IPS DF 4.7 (cell line): ENCODE data around the gene TMA7.
"Not testable (repeated sequence)": the region's sequence is repeated elsewhere in the genome, so short reads cannot be mapped to it uniquely, and the experiment has no call there.

ENCODE experiments used
- DNase-seq: peaks from one replicate; pipeline ENCODE4 v3.0.0-alpha.2; 2013; ENCODE audit warnings: low spot score; ENCODE audit errors: extremely low read depth

TMA7 gene

DNA sequence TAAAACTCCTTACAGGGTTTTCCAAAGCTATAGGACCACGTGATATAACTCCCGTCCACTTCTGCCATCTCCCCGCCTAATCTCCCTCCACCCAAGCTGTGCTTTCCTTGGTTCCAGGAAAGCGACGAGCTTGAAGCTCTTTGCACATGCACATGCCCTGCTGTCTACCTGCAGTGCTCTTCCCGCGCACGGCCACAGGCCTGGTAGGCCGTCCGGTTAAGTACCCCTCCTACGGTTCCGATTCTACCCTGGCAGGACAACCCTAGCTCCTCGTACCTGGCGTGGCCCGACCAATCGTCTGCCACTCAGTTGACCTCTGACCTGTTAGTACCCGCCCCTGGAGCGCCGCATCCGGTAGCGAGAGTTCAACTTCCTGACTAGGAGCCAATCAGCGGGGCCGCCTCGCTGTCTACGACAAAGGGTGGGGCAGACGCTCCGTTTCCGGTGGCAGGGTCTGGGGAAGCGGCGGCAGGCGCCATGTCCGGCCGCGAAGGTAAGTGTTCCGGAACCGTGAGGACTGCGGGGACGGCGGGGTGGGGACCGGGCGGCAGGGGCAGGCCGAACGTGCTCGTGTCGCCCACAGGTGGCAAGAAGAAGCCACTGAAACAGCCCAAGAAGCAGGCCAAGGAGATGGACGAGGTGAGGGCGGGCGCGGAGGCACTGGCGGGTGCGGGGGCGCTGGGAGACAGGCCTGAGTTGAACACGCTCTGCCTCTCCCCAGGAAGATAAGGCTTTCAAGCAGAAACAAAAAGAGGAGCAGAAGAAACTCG is at the start of gene TMA7, which contains the start of gene CCDC51:
Gene TMA7, plus strand, starts transcription at position 438 of the 770 bp plus-strand sequence. Its CDS starts 40 bp downstream, at position 478.
Gene CCDC51, minus strand, starts transcription at position 300 of the 770 bp plus-strand sequence. CDS start 4,991 bp downstream, outside the sequence.
- peak; percentile 96 for DNase-seq

DNA sequence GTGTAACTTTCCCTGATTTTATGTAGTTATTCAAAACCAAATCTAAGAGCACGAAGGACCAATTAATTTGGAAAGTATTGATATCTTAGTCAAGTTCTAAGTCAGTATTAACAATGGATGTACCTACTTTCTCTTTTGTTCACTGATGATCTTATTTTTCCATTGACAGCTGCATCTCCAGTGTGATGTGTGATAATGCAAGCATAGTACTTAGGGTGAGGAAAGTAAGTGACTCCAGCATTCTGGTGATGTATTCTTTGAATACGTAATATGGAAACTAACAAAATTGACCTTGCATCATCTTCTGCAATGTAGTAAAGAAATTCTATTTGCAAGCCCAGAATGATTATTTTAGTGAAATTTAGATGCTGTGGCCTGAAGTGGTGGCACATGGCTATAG is 45.7 kb upstream of the TMA7 start:
- no peak for DNase-seq

DNA sequence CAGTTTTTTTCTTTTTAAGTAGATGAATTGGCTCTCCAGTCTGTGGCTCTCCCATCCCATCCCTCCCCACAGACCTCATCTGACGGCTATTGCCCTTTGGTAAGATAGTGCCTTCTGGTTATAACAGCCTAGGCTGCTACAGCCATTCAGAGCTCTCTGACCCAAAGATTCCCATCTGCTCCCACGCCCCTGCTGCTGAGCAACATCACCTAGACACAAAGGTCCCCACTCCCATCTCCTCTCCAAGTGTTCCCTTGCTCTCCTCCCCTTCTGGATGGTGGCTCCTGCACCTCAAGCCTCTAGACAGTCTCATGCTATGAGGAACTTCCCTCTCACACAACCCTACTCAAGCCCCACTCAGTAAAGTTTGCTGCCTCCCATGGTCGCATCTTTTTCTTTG is 44.3 kb upstream of the TMA7 start:
- DNase-seq = no peak

DNA sequence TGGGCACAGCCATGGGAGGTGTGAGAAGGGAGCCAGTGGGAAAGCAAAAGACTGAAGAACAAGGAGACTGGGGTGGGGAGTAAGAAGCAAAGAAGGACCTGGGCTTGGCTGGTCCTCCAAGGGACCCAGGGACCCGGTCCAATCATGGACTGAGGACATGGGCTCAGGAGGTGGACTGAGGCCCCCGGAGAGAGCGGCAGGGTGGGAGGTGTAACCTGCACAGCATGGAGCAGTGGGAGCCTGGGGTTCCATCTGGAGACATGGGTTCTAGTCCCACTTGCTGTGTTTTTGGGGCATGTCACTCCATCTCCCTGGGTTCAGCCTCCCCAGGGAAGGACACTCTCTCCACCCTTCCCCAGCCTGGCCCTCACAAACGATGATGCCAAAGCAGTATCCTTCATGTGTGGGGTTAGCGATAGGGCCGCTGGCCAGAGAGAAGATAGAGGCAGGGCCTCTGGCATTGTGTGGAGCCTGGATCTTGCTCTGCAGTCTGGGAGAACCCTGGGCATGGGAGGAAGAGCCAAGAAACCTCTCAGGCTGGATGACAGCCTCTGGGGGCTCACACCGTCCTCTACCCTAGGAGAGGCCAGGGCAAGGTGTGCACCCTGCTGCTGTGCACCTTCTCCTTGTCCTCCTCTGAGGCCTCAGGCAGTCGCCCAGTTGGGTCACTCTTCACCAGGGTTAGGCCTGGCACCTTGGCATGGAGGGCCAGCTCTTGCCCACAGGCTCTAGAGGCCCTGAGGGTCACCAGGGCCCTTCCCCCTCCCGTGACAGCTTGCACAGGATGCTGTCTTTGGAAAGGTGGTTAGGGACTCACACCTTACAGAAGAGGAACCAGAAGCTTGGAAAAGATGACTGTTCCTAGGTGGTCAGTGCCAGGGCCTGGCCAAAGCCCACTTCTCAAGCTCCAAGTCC is 42.0 kb upstream of the TMA7 start:
- no peak for DNase-seq

DNA sequence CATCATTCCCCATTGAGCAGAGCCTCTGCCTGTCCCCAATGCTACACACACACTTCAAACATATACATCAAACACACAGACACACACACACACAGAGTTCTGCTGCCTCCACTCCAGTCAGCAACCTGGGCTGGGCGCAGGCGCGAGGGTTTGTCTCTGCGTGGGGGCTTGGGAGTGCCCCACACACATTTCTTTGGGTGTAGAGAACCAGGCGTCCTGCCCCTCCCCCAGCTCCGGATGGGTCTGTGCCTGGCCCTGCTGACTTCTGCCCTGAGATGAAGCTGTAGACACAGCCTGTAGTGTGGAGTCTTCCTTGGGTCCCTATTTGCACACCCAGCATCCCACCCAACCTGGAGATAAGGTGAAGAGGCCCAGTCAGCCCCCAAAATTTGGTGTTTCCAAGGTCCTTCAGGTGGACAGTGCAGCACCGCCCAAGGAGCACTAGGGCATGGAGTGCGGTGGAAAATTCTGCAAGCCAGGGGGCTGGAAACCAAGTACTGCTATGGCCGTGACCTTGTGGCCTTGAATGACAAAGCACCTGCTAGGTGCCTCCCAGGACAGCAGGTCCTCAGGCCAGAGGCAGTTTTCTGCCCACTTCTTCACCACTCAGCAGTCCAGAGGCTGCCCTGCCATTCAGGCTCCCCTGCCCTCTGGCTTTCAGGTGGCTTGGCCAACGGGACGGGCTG is 41.2 kb upstream of the TMA7 start:
- no peak for DNase-seq

DNA sequence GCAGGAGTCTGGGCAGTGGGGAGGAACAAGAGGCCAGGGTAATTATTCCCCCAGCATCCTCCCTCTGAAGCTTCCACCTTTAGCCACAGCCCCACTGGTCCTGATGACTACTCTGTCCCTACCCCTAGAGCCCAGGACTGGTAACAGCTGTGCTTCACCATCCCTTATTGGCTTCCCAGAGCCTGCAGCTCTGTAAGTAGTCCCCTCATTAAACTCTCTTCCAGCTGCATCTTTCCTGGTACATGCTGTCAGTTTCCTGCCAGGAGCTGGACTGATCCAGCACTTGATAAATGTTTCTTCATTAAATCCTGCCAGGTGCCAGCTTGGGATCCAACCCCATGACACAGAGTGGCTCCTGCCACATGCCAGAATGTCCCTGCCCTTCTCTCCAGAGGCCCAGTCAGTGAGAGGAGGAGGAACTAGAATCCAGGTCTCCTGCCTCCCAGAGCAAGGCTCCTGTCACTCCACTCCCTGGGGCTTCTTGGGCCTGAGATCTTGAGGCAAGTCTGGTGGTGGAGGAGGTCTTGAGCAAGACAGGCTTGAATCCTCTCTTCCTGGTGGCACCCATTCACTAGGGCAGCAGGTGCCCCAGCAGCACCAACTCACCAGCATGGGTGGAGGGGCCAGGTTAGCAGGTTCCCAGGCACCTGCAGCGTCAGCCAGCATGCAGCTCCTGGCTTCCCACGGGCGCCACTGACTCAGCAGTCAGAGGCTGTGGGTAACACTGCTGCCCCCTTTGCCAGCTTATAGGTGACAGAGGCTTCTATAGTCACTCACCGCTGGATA is 40.5 kb upstream of the TMA7 start:
- no peak for DNase-seq

DNA sequence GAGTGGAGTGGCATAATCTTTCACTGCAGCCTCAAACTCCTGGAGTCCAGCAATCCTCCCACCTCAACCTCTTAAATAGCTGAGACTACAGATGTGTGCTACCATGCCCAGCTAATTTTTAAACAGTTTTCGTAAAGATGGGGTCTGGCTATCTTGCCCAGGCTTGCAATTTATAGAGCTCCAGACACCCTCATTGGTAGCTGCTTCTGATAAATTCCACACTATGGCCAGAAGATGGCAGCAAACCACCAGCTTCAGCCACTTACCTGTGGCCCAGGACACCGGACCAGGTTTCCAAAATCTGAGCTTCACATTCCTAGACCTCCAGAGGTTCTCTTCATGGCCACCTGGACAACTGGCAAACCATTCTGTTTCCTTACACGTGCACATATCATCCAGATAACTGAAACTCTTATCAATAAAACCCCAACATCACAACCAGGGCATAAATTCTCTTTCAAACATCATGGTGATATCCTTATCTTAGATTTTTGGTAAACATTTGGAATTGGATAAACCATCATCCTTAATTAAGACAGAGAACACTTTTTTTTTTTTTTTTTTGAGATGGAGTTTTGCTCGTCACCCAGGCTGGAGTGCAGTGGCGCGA is 39.1 kb upstream of the TMA7 start:
- DNase-seq = peak; percentile 41

DNA sequence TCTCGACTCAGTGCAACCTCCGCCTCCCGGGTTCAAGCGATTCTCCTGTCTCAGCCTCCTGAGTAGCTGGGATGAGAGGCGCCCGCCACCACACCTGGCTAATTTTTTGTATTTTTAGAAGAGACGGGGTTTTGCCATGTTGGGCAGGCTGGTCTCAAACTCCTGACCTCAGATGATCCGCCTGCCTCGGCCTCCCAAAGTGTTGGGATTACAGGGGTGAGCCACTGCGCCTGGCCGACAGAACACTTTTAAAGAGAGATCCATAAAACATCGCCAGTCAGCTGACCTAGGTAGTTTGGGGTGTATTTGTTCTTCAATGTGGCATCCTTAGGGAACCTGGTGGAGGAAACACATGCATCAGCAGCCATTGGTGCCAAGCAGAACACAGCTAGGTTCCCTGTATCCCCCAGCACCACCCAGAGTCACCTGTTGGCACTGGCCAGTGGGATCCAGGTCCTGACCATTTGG is 38.6 kb upstream of the TMA7 start:
- not testable (repeated sequence) for DNase-seq

DNA sequence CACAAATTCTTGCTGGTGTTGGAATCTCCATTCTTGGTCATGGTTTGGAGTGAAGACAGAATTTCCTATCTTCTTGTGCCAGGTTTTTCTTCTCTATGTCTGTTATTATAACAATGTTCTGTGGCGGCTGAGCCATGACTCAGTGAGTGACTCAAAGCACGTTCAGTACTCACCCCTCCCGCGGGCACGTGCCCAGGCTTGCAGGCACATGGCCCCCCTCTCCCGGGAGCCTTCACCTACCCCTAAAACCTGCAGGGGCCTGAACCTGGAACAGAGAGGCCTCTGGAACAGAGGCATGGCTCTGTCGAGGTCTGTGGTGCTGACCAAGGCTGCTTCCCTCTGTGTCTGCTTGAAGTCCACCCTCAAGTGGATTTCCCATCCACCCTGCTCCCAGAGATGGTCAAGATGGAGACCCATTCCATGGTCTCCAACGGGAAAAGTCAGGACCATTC is 37.8 kb upstream of the TMA7 start:
- DNase-seq = no peak

DNA sequence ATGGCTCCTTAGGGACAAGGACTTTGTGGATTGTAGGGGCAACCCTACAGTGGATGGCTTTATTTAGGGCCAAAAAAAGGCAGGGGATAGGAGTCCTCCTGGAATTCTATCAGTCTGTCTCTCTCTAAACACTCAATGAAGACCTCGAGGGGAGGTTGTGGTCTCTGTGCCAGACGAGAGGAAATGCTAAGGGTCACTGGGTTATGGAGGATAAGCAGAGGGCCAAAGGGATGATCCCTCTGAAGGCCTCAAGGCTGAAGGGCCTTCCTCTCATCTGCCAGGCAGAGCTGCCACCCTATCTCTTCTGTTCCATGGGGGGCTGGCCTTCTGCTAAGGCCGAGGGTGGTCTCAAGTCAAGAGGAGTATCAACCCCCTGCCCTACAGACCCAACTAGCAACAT is 37.1 kb upstream of the TMA7 start:
- no peak for DNase-seq

DNA sequence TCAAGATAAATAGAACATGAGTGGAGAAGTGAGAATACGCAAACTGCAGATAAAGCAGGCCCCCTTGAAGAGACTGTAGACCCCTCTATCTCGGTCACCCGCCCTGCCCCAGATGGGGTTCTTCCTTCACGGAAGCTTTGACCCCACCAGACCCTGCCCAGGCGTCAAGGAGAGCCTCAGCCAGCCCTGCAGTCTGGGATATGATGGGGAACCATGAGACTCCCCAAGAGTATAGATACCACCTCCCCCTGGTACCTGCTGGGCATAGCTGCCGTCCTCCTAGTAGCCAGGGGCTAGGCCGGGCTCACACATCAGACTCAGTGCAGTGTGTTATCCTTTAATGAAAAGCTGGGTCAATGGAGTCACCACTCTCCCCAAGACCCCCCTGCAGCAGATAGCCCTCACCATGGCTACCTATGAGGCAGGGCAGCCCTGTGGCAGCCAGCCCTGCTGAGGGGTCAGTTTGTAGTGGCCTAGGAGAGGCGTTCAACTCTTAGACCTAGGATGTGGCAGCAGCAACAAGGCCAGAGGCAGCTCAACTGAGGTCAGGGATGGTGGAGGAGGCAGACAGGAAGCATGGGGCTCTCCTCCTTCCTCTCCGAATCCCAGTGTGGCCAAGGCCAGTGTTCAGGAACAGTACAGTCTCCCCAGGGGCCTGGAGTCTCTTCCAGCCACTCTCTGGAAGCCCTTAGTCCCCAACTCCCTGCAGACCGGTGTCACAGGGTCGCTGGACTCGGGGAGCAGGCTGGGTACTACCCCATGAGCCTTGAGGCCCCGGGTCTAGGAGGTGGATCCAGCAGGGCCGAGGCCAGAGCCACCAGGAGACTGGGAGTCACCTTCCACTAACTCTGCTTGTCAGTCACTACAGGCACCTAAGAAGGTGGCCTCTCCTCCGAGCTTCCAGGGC is 36.3 kb upstream of the TMA7 start:
- DNase-seq = no peak

DNA sequence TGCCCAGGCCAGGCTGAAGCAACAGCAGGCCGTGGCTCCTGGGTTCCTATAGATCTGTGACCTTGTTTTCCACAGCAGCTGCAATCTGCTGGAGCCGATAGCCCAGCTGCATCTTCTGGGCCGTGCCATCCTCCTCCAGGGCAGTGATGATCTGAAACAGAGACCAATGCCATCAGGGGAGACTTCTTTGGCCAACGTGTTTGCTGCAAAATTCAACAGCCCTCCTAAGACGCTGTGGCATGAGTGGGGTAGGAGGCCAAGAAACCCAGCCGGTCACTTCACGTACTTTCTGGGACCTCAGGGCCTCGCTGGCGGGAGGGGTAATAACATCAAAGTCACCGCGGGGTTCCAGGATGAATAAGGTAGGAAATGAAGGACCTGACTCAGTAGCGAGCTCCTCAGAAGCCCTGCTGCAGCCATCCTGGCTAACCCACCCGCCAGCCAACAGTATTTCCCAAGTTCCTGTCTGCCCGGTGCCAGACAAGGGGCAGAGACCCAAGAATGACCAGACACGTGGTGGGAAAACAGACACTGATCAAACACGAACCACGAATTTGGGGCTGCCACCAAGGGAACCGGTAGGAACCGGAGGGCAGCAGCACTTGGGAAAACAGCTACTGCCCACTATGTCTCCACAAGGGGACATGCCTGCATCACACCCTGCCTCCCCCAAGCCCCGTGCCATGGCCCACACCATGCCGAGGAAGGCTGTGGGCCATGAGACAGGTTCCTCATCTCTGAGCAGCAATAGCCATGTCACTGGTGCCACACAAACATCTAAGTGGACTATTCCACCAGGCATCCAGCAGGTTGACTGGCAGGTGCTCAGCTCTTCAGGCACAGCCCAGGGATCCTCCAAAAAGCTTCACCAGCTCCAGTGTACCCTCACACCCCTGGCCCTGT is 35.4 kb upstream of the TMA7 start:
- DNase-seq = no peak

DNA sequence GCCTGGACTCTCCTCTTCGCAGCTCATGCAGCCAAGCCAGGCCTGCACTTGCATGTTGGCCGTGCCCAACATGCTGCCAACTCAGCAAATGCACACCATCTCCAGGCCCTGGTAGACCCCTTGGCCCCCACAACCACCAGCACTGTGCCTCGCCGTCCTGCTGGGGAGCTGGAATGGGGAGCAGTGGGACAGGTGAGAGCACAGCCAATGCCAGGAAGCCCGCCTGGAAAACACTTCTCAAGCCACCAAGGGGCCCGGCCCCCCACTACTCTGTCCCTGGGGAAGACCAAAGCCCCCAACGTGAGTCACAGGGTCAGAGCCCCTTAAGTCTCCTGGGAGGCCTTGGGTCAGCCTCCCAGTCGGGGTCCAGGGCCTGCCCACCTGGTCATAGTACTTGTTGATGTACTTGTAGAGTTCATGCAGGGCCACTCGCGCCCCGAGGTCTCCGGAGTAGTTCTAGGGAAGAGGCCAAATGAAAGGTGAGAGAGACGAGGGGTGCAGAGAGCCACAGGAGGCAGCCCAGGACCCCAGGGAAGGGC is 34.6 kb upstream of the TMA7 start:
- no peak for DNase-seq

DNA sequence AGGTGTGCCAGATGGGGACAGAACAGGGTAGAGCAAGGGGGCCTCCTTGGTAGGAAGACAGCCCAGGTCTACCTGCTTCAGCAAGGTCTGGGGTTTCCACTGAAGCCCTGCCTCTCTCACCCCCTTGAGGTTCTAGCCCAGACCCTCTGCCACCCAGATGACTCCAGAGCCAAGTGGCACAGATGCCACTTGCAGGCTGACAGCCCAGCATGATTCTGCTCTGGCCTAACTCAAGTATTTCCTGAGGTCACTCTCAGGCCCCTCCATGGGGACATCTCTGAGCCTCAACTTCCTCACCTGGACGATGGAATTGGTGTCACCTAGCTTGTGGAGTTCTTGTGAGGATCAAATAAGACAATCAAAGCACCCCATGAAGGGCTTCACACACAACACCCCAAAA is 34.1 kb upstream of the TMA7 start:
- no peak for DNase-seq

DNA sequence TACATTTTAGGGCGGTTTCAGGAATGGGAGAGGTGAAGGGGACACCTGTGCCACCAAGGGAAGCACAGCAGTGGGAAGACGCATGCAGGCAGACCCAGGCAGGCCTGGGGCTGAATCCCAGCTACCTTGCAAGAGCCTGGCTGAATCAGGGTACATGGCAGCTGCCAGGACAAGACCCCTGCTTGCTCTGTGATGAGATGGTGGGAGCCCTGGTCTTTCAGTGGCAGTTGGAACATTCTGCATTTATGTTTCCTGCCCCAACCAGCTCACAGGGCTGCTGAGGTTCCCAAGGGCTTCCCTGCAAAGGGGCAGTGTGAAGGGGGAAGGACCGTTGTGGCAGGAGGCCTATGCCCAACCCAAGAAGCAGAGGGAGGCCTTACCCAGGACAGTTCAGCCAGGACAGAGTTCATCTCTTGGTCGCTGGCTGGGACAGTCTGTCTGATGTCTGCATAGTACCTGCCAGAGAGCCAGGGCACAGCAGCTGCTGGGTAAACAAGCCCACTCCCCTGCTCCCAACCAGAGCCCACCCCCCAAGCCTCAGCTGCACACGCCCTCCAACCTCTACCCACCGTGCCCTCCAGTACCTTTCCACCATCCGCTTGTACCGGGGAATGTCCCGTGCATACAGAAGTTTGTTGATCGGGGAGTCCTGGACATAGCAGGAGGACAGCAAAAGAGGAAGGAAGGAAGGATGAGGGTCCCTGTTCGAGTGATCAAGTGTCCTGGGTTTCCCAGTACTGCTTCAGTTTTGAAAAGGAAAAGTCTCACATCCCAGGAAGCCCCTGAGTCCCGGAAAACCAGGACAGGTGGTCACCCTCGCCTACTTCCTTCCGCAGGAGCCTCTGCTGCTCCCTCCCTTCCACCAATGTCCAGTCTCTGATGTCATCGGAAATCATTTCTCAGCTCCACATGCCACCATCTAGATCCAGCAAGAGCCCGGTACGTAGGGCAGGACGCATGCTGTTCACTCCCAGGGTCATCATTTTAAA is 33.3 kb upstream of the TMA7 start:
- DNase-seq = no peak

DNA sequence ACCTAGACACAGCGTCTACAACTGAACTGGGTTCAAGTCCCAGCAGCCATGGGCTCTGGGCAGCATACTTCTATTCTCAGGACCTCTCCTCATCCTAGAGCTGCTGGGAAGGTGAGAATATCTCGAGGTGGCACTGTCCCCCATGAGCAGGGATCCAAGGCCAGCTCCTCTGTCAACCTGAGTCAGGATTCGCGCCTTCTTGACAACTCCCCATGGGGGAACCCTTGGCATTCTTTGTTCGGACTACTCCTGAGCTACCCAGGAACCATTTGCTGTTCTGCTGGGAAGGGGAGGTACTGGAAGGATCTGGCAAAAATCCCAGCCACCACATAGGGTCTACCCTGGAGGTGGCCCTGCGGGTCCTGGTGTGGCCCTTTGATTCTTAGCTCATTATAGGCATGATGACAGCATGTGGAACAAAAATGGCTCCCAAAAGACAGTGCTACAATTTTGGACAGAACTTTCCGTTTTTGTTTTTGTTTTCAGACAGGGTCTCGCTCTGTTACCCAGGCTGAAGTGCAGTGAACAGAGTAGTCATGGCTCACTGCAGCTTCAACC is 32.4 kb upstream of the TMA7 start:
- no peak for DNase-seq
